ENCODE data around the gene KLHL3.

GRCh38 chr5:137581776-137582175 lies 154.1 kb downstream of the KLHL3 start:
- no peak for TF ChIP-seq CTCF (IDR thresholded peaks at IDR 0.05; ENCODE audit: low read depth, low read length, poor library complexity, severe bottlenecking)
- TF ChIP-seq EZH2phosphoT487 (IDR thresholded peaks at IDR 0.05; ENCODE audit: borderline replicate concordance, low read length), result no peak
